Panc1 (cell line): ENCODE data around the gene ANO8. TPM values are rescaled to one million over a fixed set of nuclear protein-coding genes. Genes with fewer than 3 reads are reported as not detected.

Experiments used
- ATAC-seq: fragments of 200-7000 bp; cut with Tn5 transposase; 2 replicates; pipeline ENCODE4 v1.9.1; 2020; ENCODE audit warnings: mild to moderate bottlenecking, moderate library complexity
- BruUV-seq: library from RNA; stranded (reverse); fragments of 400-500 nt; replicated peaks from 2 replicates; lab custom pipeline; 2021; lab: Mats Ljungman, UMichigan
- CTCF ChIA-PET: fragments of 300-600 bp; sonication (Branson Sonifier 250); formaldehyde crosslinking; loops from one replicate; lab custom pipeline; 2022; ENCODE audit warnings: antibody characterized with exemption; lab: Charles Lee
- POLR2A ChIA-PET: fragments of 300-600 bp; sonication (Branson Sonifier 250); formaldehyde crosslinking; loops from one replicate; lab custom pipeline; 2022; ENCODE audit warnings: antibody characterized with exemption; lab: Charles Lee
- DNase-seq: peaks from one replicate; pipeline ENCODE4 v3.0.0-alpha.2; 2010; ENCODE audit warnings: low read depth, low spot score
- H3K27ac ChIP-seq: 2 replicates; pipeline ENCODE4 v1.5.1; 2011; ENCODE audit warnings: mild to moderate bottlenecking, low read length, inconsistent platforms
- H3K27me3 ChIP-seq: fragments of 200-500 bp; sonication (Bioruptor generic); 2 replicates; pipeline ENCODE4 v1.6.0; 2014; ENCODE audit warnings: low read length, inconsistent platforms; ENCODE audit not compliant: control insufficient read depth, insufficient read depth
- H3K36me3 ChIP-seq: fragments of 200-500 bp; sonication (Bioruptor generic); 2 replicates; pipeline ENCODE4 v1.5.1; 2014; ENCODE audit warnings: inconsistent platforms, mild to moderate bottlenecking, low read length, moderate library complexity; ENCODE audit not compliant: control insufficient read depth, insufficient read depth
- H3K4me1 ChIP-seq: 2 replicates; pipeline ENCODE4 v1.5.1; 2011; ENCODE audit warnings: inconsistent platforms, mild to moderate bottlenecking, low read length, moderate library complexity; ENCODE audit not compliant: control insufficient read depth, insufficient read depth
- H3K4me3 ChIP-seq, 2 experiments: 2 replicates each; pipeline ENCODE4 v1.5.1; 2011 to 2012; ENCODE audit warnings: low read depth in 2 of 2, low read length in 2 of 2, mild to moderate bottlenecking in 2 of 2, inconsistent platforms in 1 of 2, moderate library complexity in 1 of 2
- H3K9me3 ChIP-seq: fragments of 200-500 bp; sonication (Bioruptor generic); 2 replicates; pipeline ENCODE4 v1.5.1; 2014; ENCODE audit warnings: low read depth, mild to moderate bottlenecking, inconsistent platforms, low read length, moderate library complexity; ENCODE audit not compliant: control insufficient read depth, insufficient read depth
- CTCF ChIP-seq: fragments of 450-650 bp; IDR thresholded peaks from 2 replicates; pipeline ENCODE4 v1.5.1; 2017; ENCODE audit warnings: mild to moderate bottlenecking
- POLR2AphosphoS5 ChIP-seq: IDR thresholded peaks from 2 replicates; pipeline ENCODE4 v1.6.1; 2012; ENCODE audit warnings: mild to moderate bottlenecking, low read depth, low read length, moderate library complexity
- REST ChIP-seq, 2 experiments: IDR thresholded peaks; 2 replicates each; pipeline ENCODE4 v1.6.1; 2011 to 2012; ENCODE audit warnings: low read depth in 2 of 2, control low read depth in 1 of 2, low read length in 1 of 2, mild to moderate bottlenecking in 1 of 2, moderate library complexity in 1 of 2; ENCODE audit not compliant: insufficient read depth in 1 of 2
- SIN3A ChIP-seq: IDR thresholded peaks from 2 replicates; pipeline ENCODE4 v1.6.1; 2012; ENCODE audit warnings: low read depth, mild to moderate bottlenecking, low read length, moderate library complexity, borderline replicate concordance; ENCODE audit not compliant: insufficient read depth
- TCF7L2 ChIP-seq: IDR thresholded peaks from 2 replicates; pipeline ENCODE4 v1.6.1; 2011; ENCODE audit warnings: mild to moderate bottlenecking, low read depth, low read length, inconsistent platforms
- in situ Hi-C: cut with HindIII; loops from 2 replicates; pipeline ENCODE4 v1.10.0; 2016; ENCODE audit warnings: low sequenced_read_pairs, low pct_unique_long_range_greater_than_20kb
- intact Hi-C: fragments of 100-400 bp; cut with micrococcal nuclease; formaldehyde crosslinking; loops from one replicate; pipeline ENCODE4 v1.10.0; 2022; ENCODE audit not compliant: unreplicated experiment
- total RNA-seq: library from RNA; stranded (reverse); gene quantifications from one replicate; pipeline ENCODE4 v1.2.1, GENCODE V29; 2021; ENCODE audit not compliant: unreplicated experiment

The ANO8 gene
- total RNA-seq, 1 experiment from 2014 or later = 13.5 TPM

GRCh38 chr19:17351815-17352435, 17.3 kb upstream of the ANO8 start:
- Histone ChIP-seq H3K9me3 (no peaks in the 10 kb centered on the region), H3K36me3 (no peaks in the 10 kb centered on the region), H3K4me1 (no peaks in the 10 kb centered on the region), H3K4me3 (no peak overlapping the region), H3K27me3 (no peaks in the 10 kb centered on the region), H3K27ac (no peak overlapping the region)
- ChIA-PET CTCF (no interaction called here), POLR2A (no interaction called here)
- no peak for ATAC-seq
- BruUV-seq = no TSS peak
- no peak for DNase-seq
- no peak for TF ChIP-seq SIN3A
- intact Hi-C loops (no loop called here), in situ Hi-C loops (no loop called here)

GRCh38 chr19:17348700-17349099, 14.0 kb upstream of the ANO8 start:
- H3K27ac ChIP-seq = peak overlapping the region; percentile 48; the same call in 1 of the 2 replicates
- DNase-seq = no peak
- in situ Hi-C loops = no loop called here
- CTCF ChIA-PET = interaction anchor here (0.6 kb wide), 1 partner anchor 387 kb away, joined by 3 read pairs; no protein-coding TSS in a partner anchor
- no peak for TF ChIP-seq REST (IDR thresholded peaks at IDR 0.05; ENCODE audit: insufficient read depth in 1 of 2, low read depth in 2 of 2, low read length in 1 of 2)
- TF ChIP-seq TCF7L2 = no peak
- TF ChIP-seq CTCF = no peak
- TF ChIP-seq POLR2AphosphoS5 = no peak
- TF ChIP-seq SIN3A = no peak
- ATAC-seq = no peak
- H3K27me3 ChIP-seq = no peaks in the 10 kb centered on the region
- H3K9me3 ChIP-seq = no peaks in the 10 kb centered on the region
- no TSS peak for BruUV-seq
- POLR2A ChIA-PET = no interaction called here
- peak overlapping the region; percentile 14 to 30; a peak in 3 of 4 replicates for H3K4me3 ChIP-seq
- no peaks in the 10 kb centered on the region for H3K36me3 ChIP-seq
- no peaks in the 10 kb centered on the region for H3K4me1 ChIP-seq
- intact Hi-C loops = no loop called here

- BruUV-seq = no TSS peak
- no peaks in the 10 kb centered on the region for H3K4me1 ChIP-seq
- ChIA-PET POLR2A (no interaction called here), CTCF (no interaction called here)
- H3K27me3 ChIP-seq = no peaks in the 10 kb centered on the region
- no peak overlapping the region for H3K27ac ChIP-seq
- H3K4me3 ChIP-seq = no peak overlapping the region
- in situ Hi-C loops (no loop called here), intact Hi-C loops (no loop called here)
- TF ChIP-seq REST (IDR thresholded peaks at IDR 0.05; ENCODE audit: insufficient read depth in 1 of 2, low read depth in 2 of 2, low read length in 1 of 2) = no peak
- no peak for TF ChIP-seq TCF7L2
- TF ChIP-seq CTCF = no peak
- no peak for TF ChIP-seq POLR2AphosphoS5
- no peak for TF ChIP-seq SIN3A
- no peak for ATAC-seq
- no peak for DNase-seq
- no peaks in the 10 kb centered on the region for H3K36me3 ChIP-seq
- no peaks in the 10 kb centered on the region for H3K9me3 ChIP-seq
Observed at GRCh38 chr19:17347877-17348276, 13.2 kb upstream of the ANO8 start.
